K562 (cell line): ENCODE data around the gene SLC8A2. TPM values are rescaled to one million over a fixed set of nuclear protein-coding genes. Genes with fewer than 3 reads are reported as not detected.

Source experiments
- BRCA1 ChIP-seq, 2 experiments: fragments of 450-650 bp in 1 of 2; sonication (generic) in 1 of 2; formaldehyde crosslinking in 1 of 2; IDR thresholded peaks; 2 replicates each; pipeline versions ENCODE4 v1.5.0 to v1.6.1; 2017 to 2020; ENCODE audit warnings: mild to moderate bottlenecking in 1 of 2, missing genetic modification reagents in 1 of 2
- CBX3 ChIP-seq, 2 experiments: IDR thresholded peaks; 1 replicate in 1 of 2; 2 replicates in 1 of 2; pipeline ENCODE4 v1.6.1; 2012; ENCODE audit warnings: inconsistent platforms in 2 of 2, low read length in 2 of 2, borderline replicate concordance in 1 of 2, control low read depth in 1 of 2
- ILK ChIP-seq: fragments of 450-650 bp; IDR thresholded peaks from 2 replicates; pipeline ENCODE4 v1.6.1; 2016; ENCODE audit warnings: missing genetic modification characterization, low read depth, mild to moderate bottlenecking, missing compliant biosample characterization, moderate library complexity, borderline replicate concordance
- MIER1 ChIP-seq: fragments of 450-650 bp; IDR thresholded peaks from 2 replicates; pipeline ENCODE4 v1.6.1; 2016; ENCODE audit warnings: antibody characterized with exemption, mild to moderate bottlenecking, low read depth
- NEUROD1 ChIP-seq: fragments of 150-350 bp; IDR thresholded peaks from 2 replicates; pipeline ENCODE4 v1.6.1; 2014; ENCODE audit warnings: borderline replicate concordance, low read length, low read depth; ENCODE audit not compliant: partially characterized antibody
- NFRKB ChIP-seq: fragments of 450-650 bp; IDR thresholded peaks from 2 replicates; pipeline ENCODE4 v1.6.1; 2016; ENCODE audit warnings: low read depth
- PHB2 ChIP-seq: fragments of 450-650 bp; IDR thresholded peaks from 2 replicates; pipeline ENCODE4 v1.6.1; 2017; ENCODE audit warnings: low read depth
- PRMT5 ChIP-seq: sonication (generic); formaldehyde crosslinking; IDR thresholded peaks from 2 replicates; pipeline ENCODE4 v1.5.0; 2020; ENCODE audit warnings: missing genetic modification reagents
- SMAD2 ChIP-seq: fragments of 150-350 bp; IDR thresholded peaks from 2 replicates; pipeline ENCODE4 v1.6.1; 2014; ENCODE audit warnings: low read depth, mild to moderate bottlenecking, low read length
- TFAM ChIP-seq: fragments of 250-450 bp; sonication (Bioruptor Pico); conservative IDR thresholded peaks from 2 replicates; pipeline ENCODE4 v1.5.0; 2021; ENCODE audit warnings: mild to moderate bottlenecking, moderate library complexity
- ZC3H8 ChIP-seq: fragments of 450-650 bp; IDR thresholded peaks from 2 replicates; pipeline ENCODE4 v1.6.1; 2017
- ZFP30 ChIP-seq: fragments of 250-450 bp; sonication (Bioruptor Pico); IDR thresholded peaks from 2 replicates; pipeline ENCODE4 v1.8.0; 2022; ENCODE audit warnings: moderate library complexity, mild to moderate bottlenecking, inconsistent platforms, borderline replicate concordance
- ZFX ChIP-seq: sonication (generic); formaldehyde crosslinking; IDR thresholded peaks from 2 replicates; pipeline ENCODE4 v1.8.0; 2022; ENCODE audit warnings: mild to moderate bottlenecking, missing genetic modification reagents, moderate library complexity
- ZNF134 ChIP-seq: fragments of 250-450 bp; sonication (Bioruptor Pico); conservative IDR thresholded peaks from 2 replicates; pipeline ENCODE4 v1.4.0; 2020
- ZNF282 ChIP-seq: sonication (generic); formaldehyde crosslinking; IDR thresholded peaks from 2 replicates; pipeline ENCODE4 v1.8.1; 2023; ENCODE audit warnings: missing genetic modification reagents
- ZNF583 ChIP-seq: fragments of 250-450 bp; sonication (Bioruptor Pico); IDR thresholded peaks from 2 replicates; pipeline ENCODE4 v1.4.0; 2020
- polyA plus RNA-seq, 8 experiments: library from polyadenylated mRNA; depleted of rRNA in 4 of 8; stranded (reverse) in 5 of 8; unstranded in 3 of 8; fragments of >200 nt; fragmentation: Nextera tagmentation in 2 of 8; fragmentation: Illumina TruSeq in 1 of 8; extraction: Ambion mirVana in 2 of 8; extraction: Trizol in 1 of 8; gene quantifications; 2 replicates each; pipeline versions ENCODE4 v1.2.1 to v1.2.3, GENCODE V29; 2011 to 2014; ENCODE audit warnings: inconsistent platforms in 1 of 8, missing spikeins in 1 of 8
- total RNA-seq, 7 experiments: library from RNA; depleted of rRNA in 6 of 7; stranded (reverse); fragments of >200 nt in 6 of 7; fragmentation: Illumina TruSeq in 2 of 7; extraction: Trizol in 2 of 7; gene quantifications; 2 replicates each; pipeline versions ENCODE4 v1.2.1 to v1.2.3, GENCODE V29; 2011 to 2021; ENCODE audit warnings: low replicate concordance in 1 of 7
- TF ChIP-seq, protein P1 (sequence below), 2 experiments: fragments of 250-450 bp in 1 of 2; fragments of 450-650 bp in 1 of 2; sonication (Bioruptor Pico) in 1 of 2; IDR thresholded peaks; 2 replicates each; pipeline versions ENCODE4 v1.6.1 to v1.8.0; 2016 to 2021; ENCODE audit warnings: mild to moderate bottlenecking in 2 of 2, moderate library complexity in 2 of 2, missing compliant biosample characterization in 1 of 2, missing genetic modification characterization in 1 of 2
- TF ChIP-seq, protein P2 (sequence below): sonication (generic); formaldehyde crosslinking; IDR thresholded peaks from 2 replicates; pipeline ENCODE4 v1.8.1; 2023; ENCODE audit warnings: mild to moderate bottlenecking, missing genetic modification reagents
- TF ChIP-seq, protein P3 (sequence below): fragments of 250-450 bp; sonication (Bioruptor Pico); IDR thresholded peaks from 2 replicates; pipeline ENCODE4 v1.5.1; 2021; ENCODE audit warnings: mild to moderate bottlenecking
- TF ChIP-seq, protein P4 (sequence below): sonication (generic); formaldehyde crosslinking; IDR thresholded peaks from 2 replicates; pipeline ENCODE4 v1.8.1; 2023; ENCODE audit warnings: mild to moderate bottlenecking, missing genetic modification reagents
- TF ChIP-seq, protein P5 (sequence below): fragments of 450-650 bp; IDR thresholded peaks from 2 replicates; pipeline ENCODE4 v1.6.1; 2016; ENCODE audit warnings: missing biosample characterization, missing genetic modification characterization

The SLC8A2 gene
- total and polyA plus RNA-seq, 9 of the 15 experiments (the other 6 are each of a cell fraction or from before 2014, with no cell fraction given), result 0.07 to 0.66 (median 0.24) TPM; not detected in 3

DNA sequence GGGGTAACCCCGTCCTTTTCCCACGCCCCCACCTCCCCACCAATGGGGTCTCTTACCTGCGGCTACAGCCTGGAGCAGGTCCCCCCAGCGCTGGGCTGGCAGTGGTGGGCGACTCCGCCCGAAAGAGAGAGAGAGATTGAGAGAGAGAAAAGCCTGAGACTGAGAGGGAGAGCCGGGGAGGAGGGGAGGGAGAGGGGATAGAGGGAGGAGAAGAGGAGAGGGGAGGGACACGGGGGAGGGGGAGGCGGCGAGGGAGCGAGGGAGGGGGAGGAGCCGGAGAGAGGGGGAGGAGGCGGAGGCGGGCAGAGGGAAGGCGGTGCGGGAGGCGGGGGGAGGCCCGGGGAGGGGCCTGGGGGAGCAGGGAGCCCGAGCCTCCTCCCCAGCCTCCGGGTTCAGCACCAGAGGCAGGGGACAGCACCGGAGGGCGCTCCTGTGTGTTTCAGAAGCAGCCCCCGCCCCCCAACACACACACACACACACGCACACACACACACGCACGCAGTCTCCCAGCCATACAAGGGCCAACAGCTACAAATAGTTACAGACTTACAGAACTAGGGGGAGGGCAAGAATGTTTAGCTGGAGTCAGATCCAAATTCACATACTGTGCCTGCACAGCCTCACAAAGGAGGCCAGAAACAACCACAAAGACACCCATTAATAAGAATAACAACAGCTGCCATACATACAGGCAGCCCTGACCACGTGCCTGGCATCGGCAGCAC lies at the start of gene SLC8A2 (continued):
- TF ChIP-seq, protein P1, sequence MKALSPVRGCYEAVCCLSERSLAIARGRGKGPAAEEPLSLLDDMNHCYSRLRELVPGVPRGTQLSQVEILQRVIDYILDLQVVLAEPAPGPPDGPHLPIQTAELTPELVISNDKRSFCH (CRISPR knock-in tag; IDR thresholded peaks at IDR 0.05), result no peak
- TF ChIP-seq, protein P1 (tag; IDR thresholded peaks at IDR 0.05), result no peak
- TF ChIP-seq TFAM (no peak), ZNF583 (no peak; the same call in 1 of the 2 replicates), ZC3H8 (no peak), CBX3 (IDR thresholded peaks at IDR 0.05; ENCODE audit: borderline replicate concordance in 1 of 2, low read length in 2 of 2) (peak in 1 of 2 experiments; percentile 52; a peak in 1 of 3 replicates), BRCA1 (IDR thresholded peaks at IDR 0.05) (no peak), BRCA1 (CRISPR knock-in tag; IDR thresholded peaks at IDR 0.05) (no peak), ZNF134 (CRISPR knock-in tag) (no peak), MIER1 (peak; percentile 98), SMAD2 (no peak), ILK (tag) (no peak), ZNF282 (no peak), NEUROD1 (no peak), NFRKB (no peak), ZFX (no peak), PHB2 (no peak), ZFP30 (CRISPR knock-in tag) (no peak), PRMT5 (CRISPR knock-in tag) (peak; percentile 87; the same call in 1 of the 2 replicates)
- TF ChIP-seq, protein P2, sequence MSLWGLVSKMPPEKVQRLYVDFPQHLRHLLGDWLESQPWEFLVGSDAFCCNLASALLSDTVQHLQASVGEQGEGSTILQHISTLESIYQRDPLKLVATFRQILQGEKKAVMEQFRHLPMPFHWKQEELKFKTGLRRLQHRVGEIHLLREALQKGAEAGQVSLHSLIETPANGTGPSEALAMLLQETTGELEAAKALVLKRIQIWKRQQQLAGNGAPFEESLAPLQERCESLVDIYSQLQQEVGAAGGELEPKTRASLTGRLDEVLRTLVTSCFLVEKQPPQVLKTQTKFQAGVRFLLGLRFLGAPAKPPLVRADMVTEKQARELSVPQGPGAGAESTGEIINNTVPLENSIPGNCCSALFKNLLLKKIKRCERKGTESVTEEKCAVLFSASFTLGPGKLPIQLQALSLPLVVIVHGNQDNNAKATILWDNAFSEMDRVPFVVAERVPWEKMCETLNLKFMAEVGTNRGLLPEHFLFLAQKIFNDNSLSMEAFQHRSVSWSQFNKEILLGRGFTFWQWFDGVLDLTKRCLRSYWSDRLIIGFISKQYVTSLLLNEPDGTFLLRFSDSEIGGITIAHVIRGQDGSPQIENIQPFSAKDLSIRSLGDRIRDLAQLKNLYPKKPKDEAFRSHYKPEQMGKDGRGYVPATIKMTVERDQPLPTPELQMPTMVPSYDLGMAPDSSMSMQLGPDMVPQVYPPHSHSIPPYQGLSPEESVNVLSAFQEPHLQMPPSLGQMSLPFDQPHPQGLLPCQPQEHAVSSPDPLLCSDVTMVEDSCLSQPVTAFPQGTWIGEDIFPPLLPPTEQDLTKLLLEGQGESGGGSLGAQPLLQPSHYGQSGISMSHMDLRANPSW (CRISPR knock-in tag), result no peak
- TF ChIP-seq, protein P3, sequence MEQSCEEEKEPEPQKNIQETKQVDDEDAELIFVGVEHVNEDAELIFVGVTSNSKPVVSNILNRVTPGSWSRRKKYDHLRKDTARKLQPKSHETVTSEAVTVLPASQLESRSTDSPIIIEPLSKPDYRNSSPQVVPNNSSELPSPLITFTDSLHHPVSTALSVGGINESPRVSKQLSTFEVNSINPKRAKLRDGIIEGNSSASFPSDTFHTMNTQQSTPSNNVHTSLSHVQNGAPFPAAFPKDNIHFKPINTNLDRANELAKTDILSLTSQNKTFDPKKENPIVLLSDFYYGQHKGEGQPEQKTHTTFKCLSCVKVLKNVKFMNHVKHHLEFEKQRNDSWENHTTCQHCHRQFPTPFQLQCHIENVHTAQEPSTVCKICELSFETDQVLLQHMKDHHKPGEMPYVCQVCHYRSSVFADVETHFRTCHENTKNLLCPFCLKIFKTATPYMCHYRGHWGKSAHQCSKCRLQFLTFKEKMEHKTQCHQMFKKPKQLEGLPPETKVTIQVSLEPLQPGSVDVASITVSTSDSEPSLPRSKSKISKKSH, result no peak
- TF ChIP-seq, protein P4, sequence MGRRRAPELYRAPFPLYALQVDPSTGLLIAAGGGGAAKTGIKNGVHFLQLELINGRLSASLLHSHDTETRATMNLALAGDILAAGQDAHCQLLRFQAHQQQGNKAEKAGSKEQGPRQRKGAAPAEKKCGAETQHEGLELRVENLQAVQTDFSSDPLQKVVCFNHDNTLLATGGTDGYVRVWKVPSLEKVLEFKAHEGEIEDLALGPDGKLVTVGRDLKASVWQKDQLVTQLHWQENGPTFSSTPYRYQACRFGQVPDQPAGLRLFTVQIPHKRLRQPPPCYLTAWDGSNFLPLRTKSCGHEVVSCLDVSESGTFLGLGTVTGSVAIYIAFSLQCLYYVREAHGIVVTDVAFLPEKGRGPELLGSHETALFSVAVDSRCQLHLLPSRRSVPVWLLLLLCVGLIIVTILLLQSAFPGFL (CRISPR knock-in tag), result no peak
- TF ChIP-seq, protein P5, sequence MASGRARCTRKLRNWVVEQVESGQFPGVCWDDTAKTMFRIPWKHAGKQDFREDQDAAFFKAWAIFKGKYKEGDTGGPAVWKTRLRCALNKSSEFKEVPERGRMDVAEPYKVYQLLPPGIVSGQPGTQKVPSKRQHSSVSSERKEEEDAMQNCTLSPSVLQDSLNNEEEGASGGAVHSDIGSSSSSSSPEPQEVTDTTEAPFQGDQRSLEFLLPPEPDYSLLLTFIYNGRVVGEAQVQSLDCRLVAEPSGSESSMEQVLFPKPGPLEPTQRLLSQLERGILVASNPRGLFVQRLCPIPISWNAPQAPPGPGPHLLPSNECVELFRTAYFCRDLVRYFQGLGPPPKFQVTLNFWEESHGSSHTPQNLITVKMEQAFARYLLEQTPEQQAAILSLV, result no peak
